Adrenal gland (tissue), 5 donors: ENCODE data around the gene GMDS.

ENCODE experiments used
- POLR2A ChIP-seq, 2 donors: fragments of 450-650 bp; IDR thresholded peaks; one replicate each; pipeline ENCODE4 v1.6.1; 2017; ENCODE audit warnings: antibody characterized with exemption in 2 of 2, mild to moderate bottlenecking in 2 of 2, moderate library complexity in 1 of 2
- TF ChIP-seq, protein P1 (sequence below), 6 experiments: fragments of 450-650 bp in 4 of 6; fragments of 200-600 bp in 2 of 6; sonication (generic) in 1 of 6; IDR thresholded peaks; 1 replicate in 5 of 6; 2 replicates in 1 of 6; pipeline versions ENCODE4 v1.5.1 to v1.8.0; 2016 to 2021; ENCODE audit warnings: antibody characterized with exemption in 6 of 6, mild to moderate bottlenecking in 2 of 6, moderate library complexity in 1 of 6
- donor health status: DM: no; HTN: no; CAD: no.

GRCh38 chr6:1987640-1988039 is 257.8 kb downstream of the GMDS start:
- TF ChIP-seq, protein P1, sequence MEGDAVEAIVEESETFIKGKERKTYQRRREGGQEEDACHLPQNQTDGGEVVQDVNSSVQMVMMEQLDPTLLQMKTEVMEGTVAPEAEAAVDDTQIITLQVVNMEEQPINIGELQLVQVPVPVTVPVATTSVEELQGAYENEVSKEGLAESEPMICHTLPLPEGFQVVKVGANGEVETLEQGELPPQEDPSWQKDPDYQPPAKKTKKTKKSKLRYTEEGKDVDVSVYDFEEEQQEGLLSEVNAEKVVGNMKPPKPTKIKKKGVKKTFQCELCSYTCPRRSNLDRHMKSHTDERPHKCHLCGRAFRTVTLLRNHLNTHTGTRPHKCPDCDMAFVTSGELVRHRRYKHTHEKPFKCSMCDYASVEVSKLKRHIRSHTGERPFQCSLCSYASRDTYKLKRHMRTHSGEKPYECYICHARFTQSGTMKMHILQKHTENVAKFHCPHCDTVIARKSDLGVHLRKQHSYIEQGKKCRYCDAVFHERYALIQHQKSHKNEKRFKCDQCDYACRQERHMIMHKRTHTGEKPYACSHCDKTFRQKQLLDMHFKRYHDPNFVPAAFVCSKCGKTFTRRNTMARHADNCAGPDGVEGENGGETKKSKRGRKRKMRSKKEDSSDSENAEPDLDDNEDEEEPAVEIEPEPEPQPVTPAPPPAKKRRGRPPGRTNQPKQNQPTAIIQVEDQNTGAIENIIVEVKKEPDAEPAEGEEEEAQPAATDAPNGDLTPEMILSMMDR (IDR thresholded peaks at IDR 0.05), result no peak
- TF ChIP-seq POLR2A (IDR thresholded peaks at IDR 0.05), result no peak
